Kidney tubule cell (primary cell): Measurements from ENCODE around the gene DLG2.
"Not testable (repeated sequence)": the region's sequence is repeated elsewhere in the genome, so short reads cannot be mapped to it uniquely, and the experiment has no call there.

Source experiments
- DNase-seq: peaks from one replicate; pipeline ENCODE4 v3.0.0-alpha.2; 2018; ENCODE audit warnings: low spot score

DLG2 gene

DNA sequence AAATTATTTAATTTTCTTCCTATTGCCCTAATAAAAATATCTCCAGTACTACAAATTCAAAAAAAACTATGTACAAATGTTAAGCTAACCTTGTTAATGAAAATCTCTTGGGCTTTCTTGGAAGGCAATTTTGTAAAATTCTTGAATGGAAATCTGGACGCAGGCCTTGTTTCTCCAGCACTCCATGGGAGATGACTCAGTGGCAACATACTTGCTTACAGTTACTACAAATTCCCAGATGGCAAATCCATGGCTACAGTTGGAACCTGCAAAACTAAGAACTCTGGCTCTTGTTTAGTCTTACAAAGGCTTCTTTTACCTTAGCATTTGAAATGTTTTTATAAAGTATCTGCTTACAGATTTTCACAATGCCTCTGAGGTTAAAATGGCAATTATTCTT lies 725.2 kb downstream of the DLG2 start:
- DNase-seq = no peak

DNA sequence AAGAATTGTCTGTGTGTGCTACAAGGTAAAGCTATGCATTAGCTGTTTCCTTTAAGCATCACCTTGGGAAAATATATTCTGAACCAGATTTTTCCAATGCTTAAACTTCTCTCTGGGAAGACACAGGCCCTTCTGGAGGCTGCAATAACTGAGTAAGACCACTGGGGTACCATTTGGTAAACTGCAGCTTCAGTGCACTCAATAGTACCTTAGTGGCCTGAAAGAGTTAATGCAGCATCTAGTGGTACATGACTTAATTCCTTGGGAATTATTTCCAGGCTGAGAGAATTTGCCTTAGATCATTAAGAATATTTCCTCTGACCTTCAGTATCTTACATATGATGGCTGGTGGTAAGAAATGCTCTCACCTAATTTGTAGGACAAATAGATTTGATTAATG lies 727.4 kb downstream of the DLG2 start:
- DNase-seq = peak; percentile 39

DNA sequence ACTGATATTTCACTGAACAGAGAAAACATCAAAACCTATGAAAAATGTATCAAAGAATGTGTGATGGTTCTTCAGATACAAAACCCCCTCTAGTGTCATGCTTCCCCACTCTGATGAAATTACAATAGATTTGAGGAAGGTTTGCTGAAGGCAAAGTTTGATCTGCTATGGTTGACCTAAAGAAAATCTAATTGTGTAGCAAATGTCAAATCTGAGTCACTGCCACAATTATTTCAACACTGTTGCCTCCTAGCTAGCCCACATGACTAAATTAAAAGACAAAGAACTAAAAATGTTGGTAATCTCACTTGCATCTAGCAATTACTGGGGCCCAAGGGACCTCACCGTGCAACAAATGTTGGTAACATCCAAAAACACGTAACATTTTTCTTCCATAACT lies 728.0 kb downstream of the DLG2 start:
- peak; percentile 4 for DNase-seq

DNA sequence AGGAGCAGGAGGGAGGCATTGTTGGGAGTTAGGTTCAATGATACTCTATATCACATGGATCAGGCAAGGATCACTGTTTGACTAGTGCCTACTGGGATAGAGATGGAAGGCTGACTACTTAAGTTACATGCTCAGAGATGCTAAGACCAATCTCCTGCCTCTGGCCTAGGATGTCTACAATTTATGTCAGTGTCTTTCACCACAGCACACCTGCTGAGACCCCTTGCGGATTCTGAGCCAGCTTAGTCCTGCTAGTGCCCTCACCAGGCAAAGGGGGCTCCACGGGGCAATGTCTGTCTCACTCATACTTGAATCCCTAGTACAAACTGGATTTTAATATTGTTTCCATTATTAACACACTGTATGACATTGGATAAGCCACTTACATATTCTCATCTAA lies 732.5 kb downstream of the DLG2 start:
- DNase-seq = no peak

DNA sequence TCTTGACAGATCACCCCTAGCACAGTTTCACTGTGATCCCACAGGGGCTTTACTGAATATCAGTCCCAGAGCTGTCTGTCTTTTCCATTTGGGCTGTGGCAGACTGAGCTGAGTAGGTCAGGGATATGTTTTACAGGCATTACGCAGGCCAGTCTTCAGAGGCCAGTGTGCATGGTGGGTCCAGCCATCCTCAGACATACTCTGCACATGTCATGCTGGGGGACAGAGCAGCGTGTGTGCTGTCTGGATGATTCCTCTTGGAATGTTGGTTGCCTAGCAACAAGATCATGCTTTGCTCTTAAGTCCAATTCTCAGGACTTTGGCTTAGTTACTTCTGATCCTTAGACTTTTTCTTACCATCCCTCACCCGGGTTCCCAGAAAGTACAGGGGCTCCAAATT lies 736.5 kb downstream of the DLG2 start:
- peak; percentile 55 for DNase-seq

DNA sequence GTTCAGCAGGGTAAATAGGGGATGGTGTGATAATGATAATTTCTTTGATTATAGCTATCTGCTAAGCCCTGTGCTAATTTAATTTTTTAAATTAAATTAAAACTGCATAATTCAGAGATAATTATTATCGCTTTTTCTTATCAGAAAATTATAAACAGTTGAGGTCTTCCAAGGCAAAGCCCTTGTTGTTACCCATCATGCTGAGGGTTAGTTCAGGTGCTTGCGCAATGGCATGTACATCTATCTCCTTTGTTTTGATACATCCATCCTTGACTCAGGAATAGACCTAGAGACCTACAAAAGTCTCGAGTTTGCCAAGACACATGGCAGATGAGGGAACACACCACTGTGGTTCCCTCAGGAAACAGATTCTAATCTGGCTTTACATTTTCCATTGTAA lies 737.6 kb downstream of the DLG2 start:
- no peak for DNase-seq

DNA sequence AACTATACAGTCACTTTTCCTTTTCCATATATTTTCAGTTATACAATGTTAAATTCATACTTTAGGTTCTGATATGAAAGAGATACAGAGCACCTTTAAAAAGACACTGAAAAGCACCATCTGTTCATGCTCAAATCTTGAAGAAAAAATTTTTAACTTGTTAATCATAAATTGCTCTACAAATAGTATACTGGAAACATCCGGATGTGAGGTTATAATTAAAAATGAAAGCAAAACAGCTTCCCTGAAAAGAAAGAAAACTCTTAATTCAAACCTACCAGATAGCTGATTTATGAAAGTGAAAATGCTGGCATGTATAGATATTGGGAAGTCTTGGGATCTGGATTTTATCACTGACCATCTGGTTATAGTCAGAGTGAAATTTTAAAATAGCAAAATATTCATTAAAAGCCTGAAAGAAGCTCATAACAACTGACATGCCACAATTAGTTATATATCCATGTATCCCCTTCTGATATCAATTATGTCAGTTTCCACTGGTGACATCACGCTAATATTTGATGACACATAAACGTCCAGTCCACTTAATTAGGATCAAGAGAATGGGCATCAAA lies 740.0 kb downstream of the DLG2 start:
- peak; percentile 18 for DNase-seq

DNA sequence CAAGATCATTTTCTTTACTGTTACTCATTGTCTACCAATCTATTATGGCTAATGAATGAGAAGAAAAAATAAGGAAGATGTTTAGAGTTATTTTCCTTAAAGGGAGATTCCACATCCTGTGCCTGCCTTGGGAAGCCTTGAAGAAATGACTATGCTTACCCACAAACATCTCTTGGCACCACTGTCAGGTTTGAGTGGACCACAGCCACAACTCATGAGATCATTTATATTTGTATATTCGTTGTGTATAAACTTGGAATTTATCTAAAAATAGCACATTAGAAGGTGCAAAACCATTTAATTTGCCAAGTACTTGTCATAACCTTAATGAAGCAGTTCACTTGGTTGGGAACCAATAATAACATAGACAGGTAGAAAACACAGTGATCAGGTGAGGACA lies 740.8 kb downstream of the DLG2 start:
- DNase-seq = peak; percentile 47

DNA sequence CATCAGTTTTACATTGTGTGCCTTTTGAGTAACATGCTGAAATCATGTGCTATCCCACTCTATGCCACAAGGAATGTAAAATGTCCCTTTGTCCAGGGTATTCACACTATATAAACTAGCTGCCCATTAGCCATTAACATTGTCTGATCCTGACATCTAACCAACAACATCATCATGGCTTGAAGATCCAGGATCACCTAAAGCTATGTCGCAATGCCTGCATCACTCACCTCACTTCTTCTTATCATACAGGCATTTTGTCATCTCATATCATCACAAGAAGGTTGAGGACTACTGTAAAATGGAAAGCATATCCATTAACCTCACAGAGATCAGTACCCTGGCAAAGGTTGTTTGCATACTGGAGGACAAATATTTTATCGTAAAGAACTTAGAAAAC lies 742.3 kb downstream of the DLG2 start:
- no peak for DNase-seq

DNA sequence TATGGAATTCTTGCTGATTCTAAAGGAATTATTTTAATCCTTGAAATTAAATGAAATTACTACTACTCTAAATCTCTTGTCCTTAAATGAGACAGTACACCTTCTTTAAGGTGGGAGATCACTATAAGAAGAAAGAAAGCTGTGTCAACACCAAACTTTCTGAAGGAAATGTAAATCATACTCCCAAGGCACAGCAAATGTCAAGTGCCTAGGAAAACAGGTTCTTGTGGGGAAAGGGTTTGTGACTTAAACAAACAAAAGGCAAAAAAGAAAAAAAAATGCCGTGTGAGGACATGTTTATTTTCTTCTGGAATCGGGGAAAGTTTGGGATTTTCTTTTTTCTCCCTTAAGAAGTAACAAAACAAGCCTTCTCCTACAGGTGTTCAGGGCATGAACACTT lies 745.1 kb downstream of the DLG2 start:
- DNase-seq = no peak

DNA sequence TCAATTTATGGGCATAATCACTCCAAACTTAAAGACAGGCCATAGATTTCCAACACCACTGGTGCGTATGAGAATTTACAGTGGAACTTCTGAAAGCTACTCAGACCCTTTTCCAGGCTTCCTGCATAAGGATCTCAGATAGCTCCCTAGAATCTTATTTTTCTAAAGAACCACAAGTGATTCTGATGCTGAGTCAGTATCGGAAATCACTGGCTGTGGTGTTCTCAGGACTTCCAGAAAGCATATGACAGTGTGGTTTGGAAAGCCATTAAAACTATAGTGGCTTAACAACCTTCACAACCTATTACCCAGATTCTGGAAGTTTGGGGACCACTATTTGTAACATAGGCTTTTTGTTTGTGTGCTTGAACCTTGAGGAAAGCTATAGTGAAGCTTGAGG lies 756.0 kb downstream of the DLG2 start:
- DNase-seq = no peak

DNA sequence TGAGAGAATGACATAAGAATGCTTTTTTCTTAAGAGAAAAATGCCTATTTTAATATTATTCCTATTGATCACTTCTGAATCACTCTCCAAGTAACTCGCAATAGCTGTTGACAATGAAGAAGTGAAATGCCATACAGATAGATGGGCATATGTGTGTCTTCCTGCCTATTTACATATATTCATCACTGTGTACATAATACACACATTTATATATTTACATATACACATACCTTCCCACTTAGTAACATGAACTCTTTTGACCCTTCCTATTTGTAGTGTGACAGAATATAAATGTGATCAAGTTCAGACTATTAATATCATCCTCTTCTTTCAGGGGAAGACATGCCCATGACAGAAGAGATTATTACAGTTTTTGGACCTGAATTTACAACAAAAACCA lies 756.7 kb downstream of the DLG2 start:
- DNase-seq = no peak

DNA sequence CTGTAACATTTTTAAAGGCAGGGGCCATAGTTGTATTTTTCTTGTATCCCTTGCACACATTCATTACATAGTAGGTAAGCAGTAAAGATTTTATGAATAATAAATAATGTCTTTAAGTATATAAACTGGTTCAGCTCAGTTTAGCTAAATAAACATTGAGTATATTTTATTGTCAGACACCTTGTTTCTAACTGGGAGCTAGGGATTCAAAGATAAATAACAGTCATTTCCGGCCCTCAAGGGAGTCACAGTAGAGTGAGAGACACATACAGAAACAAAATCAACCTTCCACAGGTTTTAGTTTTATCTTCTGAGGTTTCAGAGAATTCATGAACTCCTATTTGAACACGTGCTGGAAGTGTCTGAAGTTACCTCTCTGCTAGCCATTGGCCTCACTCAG lies 760.2 kb downstream of the DLG2 start:
- no peak for DNase-seq

DNA sequence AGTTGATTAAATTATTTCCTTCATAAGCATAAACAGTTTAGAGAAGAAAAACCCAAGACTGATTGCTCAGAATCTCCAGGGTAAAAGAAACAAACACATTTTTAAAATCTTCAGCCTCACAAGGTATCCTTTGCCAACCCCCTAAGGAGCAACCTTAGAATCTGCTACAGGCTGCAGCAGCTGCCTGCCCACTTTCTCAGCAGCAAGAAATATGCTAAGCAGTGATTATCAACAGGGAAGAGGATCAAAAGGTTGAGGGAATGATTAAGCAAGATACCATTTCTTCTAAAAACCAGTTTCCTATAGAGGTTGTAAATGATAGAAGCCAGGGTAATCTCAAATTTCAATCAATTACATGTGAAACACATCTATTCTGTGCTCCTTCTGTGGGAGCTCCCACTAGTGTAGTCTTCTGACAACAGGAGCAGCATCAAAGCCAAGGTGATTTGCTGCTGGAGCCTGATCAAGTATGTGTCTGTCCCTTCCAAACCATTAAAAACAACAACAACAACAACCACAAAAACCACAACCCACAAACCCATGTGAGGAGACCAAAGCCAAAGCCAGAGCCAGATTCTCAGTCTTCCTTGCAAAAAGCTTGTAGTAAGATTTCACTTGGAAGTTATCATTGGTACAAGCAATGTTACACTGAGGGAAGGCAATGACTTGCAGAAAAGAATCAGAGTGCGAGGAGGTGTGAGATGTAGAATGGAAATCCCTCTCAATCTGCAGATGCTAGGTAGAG lies 761.2 kb downstream of the DLG2 start:
- no peak for DNase-seq

DNA sequence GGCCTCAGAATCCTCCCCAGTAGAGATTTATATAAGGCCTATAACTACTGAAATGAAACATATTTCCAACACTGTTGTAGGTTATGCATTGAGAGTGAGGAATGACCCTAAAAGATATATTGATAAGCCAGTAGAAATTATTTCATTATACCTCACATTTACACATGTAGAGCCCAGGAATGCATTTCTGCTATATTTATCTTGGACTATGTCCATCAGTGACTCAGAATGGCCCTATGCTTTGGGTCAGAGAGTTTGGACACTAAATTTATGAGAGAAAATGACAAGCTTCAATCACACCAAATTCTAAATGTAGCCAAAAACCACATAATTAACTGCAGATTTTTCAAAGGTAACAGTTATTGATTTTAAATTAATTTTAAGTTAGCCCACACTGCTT lies 761.9 kb downstream of the DLG2 start:
- DNase-seq = peak; percentile 53

DNA sequence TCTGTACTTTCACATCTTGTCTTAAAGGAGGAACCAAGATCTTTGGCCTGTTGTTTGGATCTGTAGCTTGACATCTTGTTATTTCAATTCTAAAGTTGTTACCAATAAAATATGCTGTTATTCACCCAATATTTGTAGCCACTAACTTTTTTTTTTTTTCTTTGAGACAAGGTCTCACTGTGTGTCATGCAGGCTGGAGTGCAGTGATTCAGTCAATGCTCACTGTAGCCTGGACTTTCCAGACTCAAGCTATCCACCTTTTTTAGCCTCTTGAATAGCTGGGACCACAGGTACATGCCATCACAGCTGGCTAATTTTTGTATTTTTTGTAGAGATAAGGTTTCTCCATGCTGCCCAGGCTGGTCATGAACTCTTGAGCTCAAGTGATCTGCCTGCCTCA lies 769.4 kb downstream of the DLG2 start:
- DNase-seq = peak; percentile 81

DNA sequence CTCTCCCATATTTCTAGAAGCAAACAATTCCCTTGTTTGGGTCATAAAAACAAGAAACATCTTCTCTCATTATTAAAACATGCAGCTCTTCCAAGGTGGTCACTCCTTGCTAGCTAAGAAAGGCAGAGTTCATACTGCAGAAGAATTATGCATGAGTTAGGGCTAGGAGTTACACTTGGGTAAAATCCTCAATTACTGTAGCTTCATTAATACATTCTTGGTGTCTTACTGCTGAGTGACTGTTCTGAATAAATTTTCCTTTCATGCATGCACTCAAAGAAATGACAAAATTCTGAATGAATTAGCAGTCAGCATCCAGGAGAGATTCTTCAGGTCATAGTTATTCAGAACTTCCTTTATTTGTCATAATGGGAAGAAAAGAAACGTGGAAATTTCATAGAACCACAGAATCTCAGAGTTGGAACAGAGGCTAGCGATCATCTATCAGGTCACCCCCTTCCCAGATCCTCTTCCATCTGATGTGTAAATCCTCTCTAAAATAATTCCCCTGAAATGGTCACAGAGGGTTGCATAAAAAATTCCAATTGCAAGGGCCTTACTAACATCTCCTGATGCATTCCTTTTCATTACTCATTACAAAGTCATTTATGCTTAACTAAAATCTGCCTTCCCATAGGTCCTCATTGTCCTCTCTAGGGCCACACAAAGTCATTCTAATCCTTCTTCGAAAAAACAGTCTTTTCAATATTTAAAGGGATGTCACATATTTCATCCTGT lies 771.5 kb downstream of the DLG2 start:
- DNase-seq = peak; percentile 84

DNA sequence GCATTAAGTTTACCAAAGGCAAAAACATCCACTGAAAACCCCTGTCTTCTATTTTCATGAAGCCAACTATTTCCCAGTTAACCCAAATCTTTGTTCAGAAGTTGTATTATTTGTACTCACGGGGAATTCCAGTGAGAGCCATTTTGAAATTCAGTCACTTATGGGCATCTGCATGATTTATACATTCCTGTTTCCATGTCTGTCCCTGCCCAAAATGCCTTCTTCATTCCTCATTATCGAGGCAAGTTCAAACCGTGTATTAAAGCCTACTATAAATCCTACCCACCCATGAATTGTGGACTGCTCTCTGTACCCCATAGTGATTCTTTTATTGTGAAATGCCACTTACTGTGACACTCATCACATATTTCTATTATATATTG lies 772.7 kb downstream of the DLG2 start:
- peak; percentile 16 for DNase-seq

DNA sequence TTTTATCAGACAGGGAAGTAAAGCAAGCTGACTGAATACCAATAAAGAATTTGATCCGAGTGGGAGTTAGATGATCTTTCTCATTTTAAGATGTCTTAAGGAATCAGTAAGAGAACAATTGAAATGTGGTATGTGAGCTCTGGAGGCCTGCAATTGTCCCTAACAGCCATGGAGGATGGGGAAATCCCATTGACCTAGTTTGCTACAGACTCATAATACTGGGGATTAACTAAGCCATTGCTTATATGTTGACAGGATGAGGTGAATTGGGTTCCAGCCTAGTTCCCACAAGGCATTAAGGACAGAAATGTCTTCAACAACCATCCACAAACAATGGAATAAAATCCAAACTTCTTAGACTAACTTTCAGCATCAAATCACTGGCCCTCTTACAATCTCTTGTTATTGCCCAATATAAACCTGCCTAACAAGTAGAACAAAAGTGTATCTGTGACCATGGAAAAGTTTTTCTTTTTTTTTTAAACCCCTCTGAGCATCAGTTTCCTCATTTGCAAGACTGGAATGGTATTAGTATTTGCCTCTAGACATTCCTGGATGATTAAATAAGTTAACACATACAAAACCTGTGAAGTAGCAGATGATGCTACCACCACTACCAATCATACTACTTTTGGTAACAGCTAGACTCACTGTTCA lies 773.2 kb downstream of the DLG2 start:
- DNase-seq = peak; percentile 37

DNA sequence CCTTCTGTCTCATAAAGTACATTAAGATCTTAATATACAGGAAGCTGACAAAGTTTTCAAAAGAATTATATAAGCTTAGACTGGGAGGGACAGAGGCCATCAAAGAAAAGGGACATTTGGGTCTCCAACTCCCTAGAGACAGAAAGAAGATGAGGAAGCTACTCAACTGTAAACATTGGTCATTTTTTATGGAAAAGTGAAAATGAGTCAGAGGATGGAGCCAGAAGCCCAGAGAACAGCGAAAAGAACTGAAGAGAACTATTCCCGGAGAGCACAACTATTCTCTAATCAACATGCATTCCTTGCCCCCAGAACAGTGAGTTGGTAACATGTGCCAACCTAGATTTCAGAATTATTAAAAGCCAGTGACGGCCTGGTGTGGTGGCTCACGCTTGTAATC lies 779.3 kb downstream of the DLG2 start:
- DNase-seq = no peak

DNA sequence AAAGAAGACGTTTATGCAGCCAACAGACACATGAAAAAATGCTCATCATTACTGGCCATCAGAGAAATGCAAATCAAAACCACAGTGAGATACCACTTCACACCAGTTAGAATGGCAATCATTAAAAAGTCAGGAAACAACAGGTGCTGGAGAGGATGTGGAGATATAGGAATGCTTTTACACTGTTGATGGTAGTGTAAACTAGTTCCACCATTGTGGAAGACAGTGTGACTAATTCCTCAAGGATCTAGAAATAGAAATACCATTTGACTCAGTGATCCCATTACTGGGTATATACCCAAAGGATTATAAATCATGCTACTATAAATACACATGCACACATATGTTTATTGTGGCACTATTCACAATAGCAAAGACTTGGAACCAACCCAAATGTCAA lies 786.9 kb downstream of the DLG2 start:
- DNase-seq = not testable (repeated sequence)

DNA sequence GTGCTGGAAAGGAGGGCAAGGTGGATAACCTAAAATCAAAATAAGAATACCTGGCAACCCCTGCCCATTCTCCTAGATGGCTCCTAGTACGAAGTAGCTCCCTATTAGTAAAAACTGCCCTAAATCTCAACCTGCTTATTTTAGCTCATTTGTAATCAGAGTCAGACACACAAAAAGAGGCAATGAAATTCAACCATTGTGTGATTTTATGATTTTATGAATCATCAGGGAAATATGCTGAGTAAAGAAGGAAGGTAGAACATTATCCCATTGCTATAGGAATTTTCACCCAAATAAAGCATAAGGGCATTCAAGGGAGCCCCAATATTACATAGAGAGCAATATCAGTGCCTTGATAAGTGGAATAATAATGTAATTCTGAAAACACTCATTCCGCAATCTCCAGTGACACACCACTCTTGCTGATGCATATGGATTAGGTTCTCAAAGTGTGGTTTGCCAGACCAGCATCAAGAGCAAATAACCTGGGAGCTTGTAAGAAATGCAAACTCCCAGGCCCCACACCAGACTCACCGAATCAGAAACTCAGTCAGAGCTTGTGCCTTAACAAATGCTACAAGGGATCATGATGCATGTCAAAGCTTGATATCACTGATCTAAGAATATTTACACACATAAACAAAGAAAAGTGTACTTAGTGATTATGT lies 789.6 kb downstream of the DLG2 start:
- DNase-seq = no peak
